ENCODE data around the gene PFDN4.

PFDN4 gene

DNA sequence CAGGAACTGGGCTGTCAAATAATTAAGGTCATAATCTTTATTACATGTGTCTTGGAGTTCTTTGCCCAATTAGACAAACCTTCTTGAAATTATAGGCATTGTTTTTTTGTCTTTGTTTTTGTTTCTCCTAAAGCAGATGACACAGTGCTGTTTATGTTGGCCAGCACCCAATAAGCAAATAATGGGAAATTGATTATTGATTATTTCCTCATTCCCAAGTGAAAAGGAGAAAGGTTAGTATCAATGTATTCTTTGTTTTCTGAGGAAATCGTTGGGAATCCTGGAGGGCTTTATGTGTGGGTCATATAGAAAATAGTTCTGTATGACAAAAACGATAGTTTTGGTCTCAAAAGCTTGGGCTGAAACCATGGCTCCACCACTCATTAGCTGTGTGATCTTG lies 29.6 kb upstream of the PFDN4 start:
- Histone ChIP-seq H4K20me1 (ENCODE audit: control insufficient read depth, insufficient read depth, low read depth, low read length) (no peaks in the 10 kb centered on the region), H3K9me2 (replicated peaks; ENCODE audit: control insufficient read depth, low read length) (no peaks in the 10 kb centered on the region), H3K27ac (ENCODE audit: low read depth, low read length) (no peak overlapping the region), H3K79me2 (ENCODE audit: control insufficient read depth, low read length) (no peaks in the 10 kb centered on the region), H3K27me3 (ENCODE audit: control insufficient read depth, low read length) (peaks cover 24% of the 10 kb centered on the region), H3K4me2 (ENCODE audit: low read length) (no peak overlapping the region), H3K4me1 (ENCODE audit: control insufficient read depth, low read length) (no peaks in the 10 kb centered on the region), H3F3A (ENCODE audit: control insufficient read depth, insufficient read depth) (no peaks in the 10 kb centered on the region), H3K4me3 (ENCODE audit: low read length) (no peak overlapping the region), H3K9me3 (ENCODE audit: control insufficient read depth, insufficient read depth, low read length) (no peaks in the 10 kb centered on the region), H3K36me3 (ENCODE audit: control insufficient read depth, low read length) (no peaks in the 10 kb centered on the region)
- TF ChIP-seq EZH2phosphoT487 (IDR thresholded peaks at IDR 0.05; ENCODE audit: borderline replicate concordance, low read length) = no peak
- TF ChIP-seq, protein P1, sequence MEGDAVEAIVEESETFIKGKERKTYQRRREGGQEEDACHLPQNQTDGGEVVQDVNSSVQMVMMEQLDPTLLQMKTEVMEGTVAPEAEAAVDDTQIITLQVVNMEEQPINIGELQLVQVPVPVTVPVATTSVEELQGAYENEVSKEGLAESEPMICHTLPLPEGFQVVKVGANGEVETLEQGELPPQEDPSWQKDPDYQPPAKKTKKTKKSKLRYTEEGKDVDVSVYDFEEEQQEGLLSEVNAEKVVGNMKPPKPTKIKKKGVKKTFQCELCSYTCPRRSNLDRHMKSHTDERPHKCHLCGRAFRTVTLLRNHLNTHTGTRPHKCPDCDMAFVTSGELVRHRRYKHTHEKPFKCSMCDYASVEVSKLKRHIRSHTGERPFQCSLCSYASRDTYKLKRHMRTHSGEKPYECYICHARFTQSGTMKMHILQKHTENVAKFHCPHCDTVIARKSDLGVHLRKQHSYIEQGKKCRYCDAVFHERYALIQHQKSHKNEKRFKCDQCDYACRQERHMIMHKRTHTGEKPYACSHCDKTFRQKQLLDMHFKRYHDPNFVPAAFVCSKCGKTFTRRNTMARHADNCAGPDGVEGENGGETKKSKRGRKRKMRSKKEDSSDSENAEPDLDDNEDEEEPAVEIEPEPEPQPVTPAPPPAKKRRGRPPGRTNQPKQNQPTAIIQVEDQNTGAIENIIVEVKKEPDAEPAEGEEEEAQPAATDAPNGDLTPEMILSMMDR (IDR thresholded peaks at IDR 0.05; ENCODE audit: low read depth, low read length, poor library complexity, severe bottlenecking) = no peak

DNA sequence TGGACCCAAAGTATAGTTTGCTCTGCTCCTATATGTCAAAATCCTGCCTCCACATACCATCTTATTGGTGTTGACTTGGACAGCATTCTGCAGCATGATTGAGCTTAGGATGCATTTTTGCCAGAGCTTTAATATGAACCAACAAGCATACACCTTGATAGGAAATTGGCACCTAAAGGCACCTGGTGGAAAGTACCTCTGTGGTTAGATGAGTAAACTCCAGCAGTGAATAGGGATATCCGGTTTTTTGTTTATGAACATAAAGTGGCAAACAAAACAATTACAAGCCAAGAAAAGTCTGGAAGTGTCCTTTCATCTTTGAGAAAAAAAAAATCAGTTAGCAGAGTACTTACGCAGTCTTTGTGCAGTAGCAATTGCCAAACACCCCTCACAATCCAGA lies 27.9 kb upstream of the PFDN4 start:
- H3K4me1 ChIP-seq (ENCODE audit: control insufficient read depth, low read length) = no peaks in the 10 kb centered on the region
- H3K79me2 ChIP-seq (ENCODE audit: control insufficient read depth, low read length) = no peaks in the 10 kb centered on the region
- H3K36me3 ChIP-seq (ENCODE audit: control insufficient read depth, low read length) = no peaks in the 10 kb centered on the region
- H3F3A ChIP-seq (ENCODE audit: control insufficient read depth, insufficient read depth) = no peaks in the 10 kb centered on the region
- H3K9me2 ChIP-seq (replicated peaks; ENCODE audit: control insufficient read depth, low read length) = no peaks in the 10 kb centered on the region
- no peak overlapping the region for H3K4me2 ChIP-seq (ENCODE audit: low read length)
- TF ChIP-seq, protein P1 (IDR thresholded peaks at IDR 0.05; ENCODE audit: low read depth, low read length, poor library complexity, severe bottlenecking) = no peak
- no peak for TF ChIP-seq EZH2phosphoT487 (IDR thresholded peaks at IDR 0.05; ENCODE audit: borderline replicate concordance, low read length)
- H3K9me3 ChIP-seq (ENCODE audit: control insufficient read depth, insufficient read depth, low read length) = no peaks in the 10 kb centered on the region
- H3K27me3 ChIP-seq (ENCODE audit: control insufficient read depth, low read length) = peaks cover 18% of the 10 kb centered on the region
- H3K4me3 ChIP-seq (ENCODE audit: low read length) = no peak overlapping the region
- no peak overlapping the region for H3K27ac ChIP-seq (ENCODE audit: low read depth, low read length)
- H4K20me1 ChIP-seq (ENCODE audit: control insufficient read depth, insufficient read depth, low read depth, low read length) = no peaks in the 10 kb centered on the region

DNA sequence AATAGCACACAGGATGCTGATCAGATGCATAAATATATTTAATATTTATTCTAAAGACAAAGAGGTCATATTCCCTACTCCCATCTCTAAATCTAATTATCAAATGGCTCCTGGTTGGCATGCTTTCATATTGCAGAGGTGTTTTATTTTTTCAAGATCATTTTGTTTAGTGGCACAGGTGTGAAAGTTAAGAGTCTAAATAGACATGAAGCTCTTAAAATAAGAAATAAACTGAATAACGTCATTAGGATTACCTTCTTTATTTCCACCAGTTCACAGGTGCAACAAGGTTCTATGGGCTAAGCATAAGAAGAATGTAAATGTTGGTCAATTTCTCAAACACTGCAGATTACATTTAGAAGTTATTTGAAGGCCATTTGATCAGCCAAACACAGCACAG lies 27.0 kb upstream of the PFDN4 start:
- Histone ChIP-seq H3K4me2 (ENCODE audit: low read length) (no peak overlapping the region), H3F3A (ENCODE audit: control insufficient read depth, insufficient read depth) (no peaks in the 10 kb centered on the region), H3K4me3 (ENCODE audit: low read length) (no peak overlapping the region), H3K9me3 (ENCODE audit: control insufficient read depth, insufficient read depth, low read length) (no peaks in the 10 kb centered on the region), H3K27ac (ENCODE audit: low read depth, low read length) (no peak overlapping the region), H3K36me3 (ENCODE audit: control insufficient read depth, low read length) (no peaks in the 10 kb centered on the region), H3K9me2 (replicated peaks; ENCODE audit: control insufficient read depth, low read length) (no peaks in the 10 kb centered on the region), H3K4me1 (ENCODE audit: control insufficient read depth, low read length) (no peaks in the 10 kb centered on the region), H3K79me2 (ENCODE audit: control insufficient read depth, low read length) (no peaks in the 10 kb centered on the region), H4K20me1 (ENCODE audit: control insufficient read depth, insufficient read depth, low read depth, low read length) (no peaks in the 10 kb centered on the region), H3K27me3 (ENCODE audit: control insufficient read depth, low read length) (peaks cover 17% of the 10 kb centered on the region)
- TF ChIP-seq, protein P1 (IDR thresholded peaks at IDR 0.05; ENCODE audit: low read depth, low read length, poor library complexity, severe bottlenecking) = no peak
- TF ChIP-seq EZH2phosphoT487 (IDR thresholded peaks at IDR 0.05; ENCODE audit: borderline replicate concordance, low read length) = no peak

DNA sequence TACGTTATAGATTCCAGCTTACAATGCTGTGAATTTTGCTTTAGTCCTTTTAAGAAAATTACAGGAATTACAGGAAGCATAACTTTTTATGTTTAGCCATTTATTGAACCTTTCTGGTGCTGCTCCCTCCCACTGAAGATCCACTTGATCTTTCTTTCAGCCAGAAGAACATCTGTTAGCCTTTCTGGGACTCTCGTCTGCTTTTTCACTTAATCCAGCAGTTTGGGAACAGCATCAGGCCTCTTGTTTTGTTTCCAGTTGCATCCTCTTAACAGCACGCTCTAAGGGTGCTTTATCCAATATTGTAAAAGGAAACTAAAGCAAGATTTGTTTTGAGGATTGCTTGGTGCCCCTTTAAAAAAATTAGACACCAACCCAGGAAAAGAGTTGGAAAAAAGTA lies 23.8 kb upstream of the PFDN4 start:
- Histone ChIP-seq H3K4me3 (ENCODE audit: low read length) (no peak overlapping the region), H3K79me2 (ENCODE audit: control insufficient read depth, low read length) (no peaks in the 10 kb centered on the region), H3K9me2 (replicated peaks; ENCODE audit: control insufficient read depth, low read length) (no peaks in the 10 kb centered on the region), H3K4me1 (ENCODE audit: control insufficient read depth, low read length) (no peaks in the 10 kb centered on the region), H4K20me1 (ENCODE audit: control insufficient read depth, insufficient read depth, low read depth, low read length) (no peaks in the 10 kb centered on the region), H3K27me3 (ENCODE audit: control insufficient read depth, low read length) (peaks cover 17% of the 10 kb centered on the region), H3F3A (ENCODE audit: control insufficient read depth, insufficient read depth) (no peaks in the 10 kb centered on the region), H3K4me2 (ENCODE audit: low read length) (no peak overlapping the region), H3K27ac (ENCODE audit: low read depth, low read length) (no peak overlapping the region), H3K9me3 (ENCODE audit: control insufficient read depth, insufficient read depth, low read length) (no peaks in the 10 kb centered on the region), H3K36me3 (ENCODE audit: control insufficient read depth, low read length) (no peaks in the 10 kb centered on the region)
- TF ChIP-seq EZH2phosphoT487 (IDR thresholded peaks at IDR 0.05; ENCODE audit: borderline replicate concordance, low read length) = no peak
